Measurements from ENCODE around the gene FOXP1. TPM values are rescaled to one million over a fixed set of nuclear protein-coding genes. Genes with fewer than 3 reads are reported as not detected.

FOXP1 gene
- total and polyA plus RNA-seq, 9 of the 15 experiments (the other 6 are each of a cell fraction or from before 2014, with no cell fraction given): 7.7 to 34.5 (median 13.7) TPM

GRCh38 chr3:71208211-71209095 is 375.1 kb downstream of the FOXP1 start (continued):
- TF ChIP-seq ZBTB49 (CRISPR knock-in tag; IDR thresholded peaks at IDR 0.05; ENCODE audit: borderline replicate concordance) (no peak), MTA2 (IDR thresholded peaks at IDR 0.05; ENCODE audit: low read depth) (peak; percentile 81), NFE2 (IDR thresholded peaks at IDR 0.05; ENCODE audit: low read depth) (no peak), PRPF4 (IDR thresholded peaks at IDR 0.05; ENCODE audit: insufficient read depth, low read depth, low read length, poor library complexity, severe bottlenecking) (no peak), L3MBTL2 (IDR thresholded peaks at IDR 0.05) (no peak), ZBTB1 (CRISPR knock-in tag; IDR thresholded peaks at IDR 0.05; ENCODE audit: borderline replicate concordance, low read depth) (no peak), SAFB2 (IDR thresholded peaks at IDR 0.05; ENCODE audit: borderline replicate concordance, low read depth, low read length, severe bottlenecking) (no peak), MBD2 (IDR thresholded peaks at IDR 0.05; ENCODE audit: borderline replicate concordance, low read depth) (no peak), NEUROD1 (IDR thresholded peaks at IDR 0.05; ENCODE audit: borderline replicate concordance, low read depth, low read length, partially characterized antibody) (no peak), E2F6 (IDR thresholded peaks at IDR 0.05; ENCODE audit: borderline replicate concordance in 1 of 2, extremely low read depth in 1 of 2, insufficient read depth in 1 of 2, insufficient read length in 1 of 2, low read depth in 1 of 2, low read length in 1 of 2, poor library complexity in 1 of 2, severe bottlenecking in 1 of 2) (no peak), MAFG (tag; conservative IDR thresholded peaks at IDR 0.05) (no peak), ZBTB43 (CRISPR knock-in tag; IDR thresholded peaks at IDR 0.05) (no peak), GABPA (tag; conservative IDR thresholded peaks at IDR 0.05; ENCODE audit: low read depth) (no peak), MYC (IDR thresholded peaks at IDR 0.05; ENCODE audit: low read depth, low read length) (0 out of 2 replicates have a peak, but pooled peaks have one; percentile 15), MYC (CRISPR knock-in tag; IDR thresholded peaks at IDR 0.05; ENCODE audit: borderline replicate concordance, low read depth) (no peak), TCF7 (IDR thresholded peaks at IDR 0.05; ENCODE audit: borderline replicate concordance) (no peak), THAP12 (CRISPR knock-in tag; IDR thresholded peaks at IDR 0.05) (no peak), MAFK (IDR thresholded peaks at IDR 0.05; ENCODE audit: low read length) (no peak), ZFPM2 (CRISPR knock-in tag; IDR thresholded peaks at IDR 0.05) (no peak), ZNF780A (CRISPR knock-in tag; IDR thresholded peaks at IDR 0.05) (no peak)
